Transverse colon (tissue), 4 donors: ENCODE measurements around the gene SNX15. TPM values are rescaled to one million over a fixed set of nuclear protein-coding genes. Genes with fewer than 3 reads are reported as not detected.

Experiments used
- DNase-seq: peaks from one replicate; pipeline ENCODE4 v3.0.0-alpha.2; 2019
- H3K27ac ChIP-seq, 4 donors: fragments of 200-600 bp; sonication (generic); 2 replicates each; pipeline ENCODE4 v1.5.1; 2016 to 2018; ENCODE audit warnings: inconsistent platforms in 4 of 4
- H3K27me3 ChIP-seq: fragments of 200-600 bp; sonication (generic); 2 replicates; pipeline ENCODE4 v1.5.1; 2017; ENCODE audit warnings: inconsistent platforms
- H3K36me3 ChIP-seq, 4 donors: fragments of 200-600 bp; sonication (generic); 2 replicates each; pipeline ENCODE4 v1.5.1; 2017 to 2019; ENCODE audit warnings: inconsistent platforms in 4 of 4
- H3K4me1 ChIP-seq, 4 donors: fragments of 200-600 bp; sonication (generic); 2 replicates each; pipeline ENCODE4 v1.5.1; 2017 to 2020; ENCODE audit warnings: inconsistent platforms in 4 of 4
- H3K4me3 ChIP-seq, 4 donors: fragments of 200-600 bp; sonication (generic); 1 replicate in 1 of 4; 2 replicates in 3 of 4; pipeline versions ENCODE4 v1.5.1 to v1.6.1; 2017 to 2019; ENCODE audit warnings: inconsistent platforms in 4 of 4
- H3K9me3 ChIP-seq, 2 donors: fragments of 200-600 bp; sonication (generic); 2 replicates each; pipeline ENCODE4 v1.5.1; 2017 to 2019; ENCODE audit warnings: inconsistent platforms in 2 of 2
- EP300 ChIP-seq: sonication (generic); formaldehyde crosslinking; IDR thresholded peaks from one replicate; pipeline ENCODE4 v1.6.1; 2017; ENCODE audit warnings: antibody characterized with exemption, low read depth
- POLR2A ChIP-seq: fragments of 450-650 bp; IDR thresholded peaks from one replicate; pipeline ENCODE4 v1.6.1; 2016; ENCODE audit warnings: antibody characterized with exemption, mild to moderate bottlenecking, moderate library complexity
- POLR2AphosphoS5 ChIP-seq, 3 donors: sonication (generic); formaldehyde crosslinking; IDR thresholded peaks; one replicate each; pipeline ENCODE4 v1.6.1; 2016; ENCODE audit warnings: antibody characterized with exemption in 3 of 3
- WGBS, 2 donors: methylation state at CpG; one replicate each; pipeline ENCODE4 v1.1.5; 2018; ENCODE audit warnings: low coverage in 1 of 2; 5-methylcytosine and 5-hydroxymethylcytosine counted together
- in situ Hi-C, 4 donors: fragments of 200-750 bp; cut with MboI; loops; one replicate each; pipeline versions ENCODE4 v1.15.0 to v1.15.1; 2017; ENCODE audit warnings: low sequenced_read_pairs in 3 of 4, low pct_ligation_motif_present in 1 of 4, low pct_unique_long_range_greater_than_20kb in 1 of 4
- intact Hi-C: fragments of 100-400 bp; cut with DNase I; formaldehyde crosslinking; loops from one replicate; pipeline ENCODE4 v1.15.1; 2023; ENCODE audit warnings: low total_unique reads
- total RNA-seq, 4 donors: library from RNA; depleted of rRNA; stranded (reverse); fragments of >200 nt; gene quantifications; one replicate each; pipeline ENCODE4 v1.1.0, GENCODE V29; 2016
- TF ChIP-seq, protein P1 (sequence below), 5 experiments: fragments of 200-600 bp in 3 of 5; fragments of 450-650 bp in 2 of 5; sonication (generic) in 3 of 5; IDR thresholded peaks; 1 replicate in 2 of 5; 2 replicates in 3 of 5; pipeline ENCODE4 v1.5.1; 2016 to 2017; ENCODE audit warnings: antibody characterized with exemption in 5 of 5, inconsistent platforms in 3 of 5, mild to moderate bottlenecking in 2 of 5, moderate library complexity in 1 of 5

The SNX15 gene
- total RNA-seq, 4 donors from 2014 or later: 1.9 to 53.3 (median 35.9) TPM

DNA sequence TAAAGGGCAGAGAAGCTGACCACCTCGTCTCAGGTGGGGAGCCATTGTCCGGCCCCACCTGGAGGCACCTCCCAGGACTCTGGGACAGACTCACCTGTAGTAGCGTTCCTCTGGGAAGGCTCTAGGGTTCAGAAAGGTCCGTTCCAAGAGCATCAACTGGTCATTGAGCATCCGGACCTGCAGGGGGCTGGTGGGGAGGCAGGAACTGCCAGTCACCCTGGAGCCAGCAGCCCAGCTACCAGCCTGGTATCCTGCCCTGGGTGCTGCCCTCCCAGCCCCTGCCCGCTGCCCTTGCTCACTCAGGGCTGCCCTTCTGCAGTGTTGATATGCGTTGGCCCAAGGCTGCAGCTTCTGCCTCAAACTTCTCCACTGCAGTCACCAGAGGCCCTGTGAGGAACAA lies 18.5 kb downstream of the SNX15 start:
- WGBS, 2 donors: 92% methylated on average over 6 of the region's 7 CpGs; no CpG with 5 or more reads in 1 of the 2 donors
- H3K4me1 ChIP-seq: peaks cover 5 to 38% (median 21%) of the 10 kb centered on the region in 4 donors
- in situ Hi-C loops: no loop called here

DNA sequence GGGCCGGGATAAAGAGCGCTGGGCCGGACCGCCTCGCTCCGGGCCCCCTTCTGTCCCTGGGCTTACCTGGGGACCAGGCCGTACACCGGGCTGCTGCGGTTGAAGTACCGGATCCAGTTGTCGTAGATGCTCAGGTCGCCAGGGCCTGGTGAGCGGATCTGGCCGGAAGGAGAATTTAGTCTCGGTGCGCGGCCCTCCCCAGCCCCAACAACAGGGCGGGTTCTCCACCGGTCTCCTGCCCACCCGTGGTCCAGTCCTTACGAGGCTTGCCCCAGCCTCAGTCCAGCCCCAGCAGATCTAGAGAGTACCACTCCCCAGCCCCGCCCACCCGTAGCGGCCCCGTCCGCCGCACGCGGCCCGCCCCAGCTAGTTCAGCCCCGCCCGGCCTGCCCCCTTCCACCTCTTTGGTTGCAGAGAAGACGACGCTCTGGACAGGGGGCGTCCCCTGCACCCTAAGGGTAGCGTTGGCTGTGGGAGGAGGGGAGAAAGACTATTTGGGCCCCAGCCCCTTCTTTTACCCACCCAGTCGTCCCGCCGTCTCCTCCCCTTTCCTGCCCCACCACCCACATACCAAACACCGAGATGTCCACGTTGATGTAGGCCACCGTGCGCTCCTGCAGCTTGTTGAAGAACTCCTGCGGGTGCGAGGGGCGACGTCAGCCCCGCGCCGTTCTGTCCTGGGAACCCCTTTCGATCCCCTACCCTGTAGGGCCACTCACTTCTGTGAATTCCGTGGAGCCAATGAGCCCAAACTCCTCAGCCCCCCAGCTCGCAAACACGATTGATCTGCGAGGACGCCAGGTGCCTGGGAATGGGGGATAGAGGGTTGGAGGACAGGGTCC lies 20.6 kb downstream of the SNX15 start:
- intact Hi-C loops: no loop called here
- TF ChIP-seq POLR2A (no peak), EP300 (no peak), POLR2AphosphoS5 (IDR thresholded peaks at IDR 0.05) (no peak)
- TF ChIP-seq, protein P1, sequence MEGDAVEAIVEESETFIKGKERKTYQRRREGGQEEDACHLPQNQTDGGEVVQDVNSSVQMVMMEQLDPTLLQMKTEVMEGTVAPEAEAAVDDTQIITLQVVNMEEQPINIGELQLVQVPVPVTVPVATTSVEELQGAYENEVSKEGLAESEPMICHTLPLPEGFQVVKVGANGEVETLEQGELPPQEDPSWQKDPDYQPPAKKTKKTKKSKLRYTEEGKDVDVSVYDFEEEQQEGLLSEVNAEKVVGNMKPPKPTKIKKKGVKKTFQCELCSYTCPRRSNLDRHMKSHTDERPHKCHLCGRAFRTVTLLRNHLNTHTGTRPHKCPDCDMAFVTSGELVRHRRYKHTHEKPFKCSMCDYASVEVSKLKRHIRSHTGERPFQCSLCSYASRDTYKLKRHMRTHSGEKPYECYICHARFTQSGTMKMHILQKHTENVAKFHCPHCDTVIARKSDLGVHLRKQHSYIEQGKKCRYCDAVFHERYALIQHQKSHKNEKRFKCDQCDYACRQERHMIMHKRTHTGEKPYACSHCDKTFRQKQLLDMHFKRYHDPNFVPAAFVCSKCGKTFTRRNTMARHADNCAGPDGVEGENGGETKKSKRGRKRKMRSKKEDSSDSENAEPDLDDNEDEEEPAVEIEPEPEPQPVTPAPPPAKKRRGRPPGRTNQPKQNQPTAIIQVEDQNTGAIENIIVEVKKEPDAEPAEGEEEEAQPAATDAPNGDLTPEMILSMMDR (IDR thresholded peaks at IDR 0.05): no peak
- Histone ChIP-seq H3K27ac (peak overlapping the region; percentile 20 to 39 (median 34)), H3K27me3 (no peaks in the 10 kb centered on the region), H3K4me1 (peaks cover 0 to 26% (median 10%) of the 10 kb centered on the region in 4 donors), H3K4me3 (peak overlapping the region; percentile 16 to 52 (median 30)), H3K9me3 (no peaks in the 10 kb centered on the region), H3K36me3 (no peaks in the 10 kb centered on the region)
- WGBS, 2 donors: 36 to 60% methylated on average over 2 to 52 of the region's 56 CpGs
- no peak for DNase-seq
- in situ Hi-C loops: no loop called here

More for the DNA sequence above, 18.5 kb downstream of the SNX15 start:
- H3K27me3 ChIP-seq: no peaks in the 10 kb centered on the region
- TF ChIP-seq, protein P1 (IDR thresholded peaks at IDR 0.05): no peak
- TF ChIP-seq EP300: no peak
- no peak for TF ChIP-seq POLR2A
- no peaks in the 10 kb centered on the region for H3K36me3 ChIP-seq
- H3K9me3 ChIP-seq: no peaks in the 10 kb centered on the region
- no peak overlapping the region for H3K4me3 ChIP-seq
- DNase-seq: no peak
- no peak overlapping the region for H3K27ac ChIP-seq
- intact Hi-C loops: no loop called here

DNA sequence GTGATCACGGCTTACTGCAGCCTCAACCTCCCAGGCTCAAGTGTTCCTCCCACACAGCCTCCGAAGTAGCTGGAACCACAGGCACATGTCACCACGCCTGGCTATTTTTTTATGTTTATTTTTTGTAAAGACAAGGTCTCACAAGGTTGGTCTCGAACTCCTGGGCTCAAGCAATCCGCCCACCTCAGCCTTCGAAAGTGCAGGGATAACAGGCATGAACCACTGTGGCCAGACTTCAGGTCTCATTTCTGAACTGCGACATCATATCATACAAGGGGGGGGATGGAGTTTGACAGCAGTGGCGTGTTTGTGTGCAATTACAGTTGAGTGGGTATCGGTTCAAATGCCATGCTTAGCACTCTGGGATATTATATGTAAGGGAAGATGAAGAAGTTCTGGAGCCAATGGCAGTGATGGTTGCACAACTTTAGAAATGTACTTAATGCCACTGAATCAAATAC lies 24.2 kb downstream of the SNX15 start:
- H3K36me3 ChIP-seq: no peaks in the 10 kb centered on the region
- 52 to 76% methylated on average over 2 to 9 of the region's 9 CpGs for WGBS, 2 donors

More for the DNA sequence above, 24.2 kb downstream of the SNX15 start:
- peaks cover 0 to 13% (median 6%) of the 10 kb centered on the region in 4 donors for H3K4me1 ChIP-seq
- H3K4me3 ChIP-seq: no peak overlapping the region
- H3K27me3 ChIP-seq: no peaks in the 10 kb centered on the region
- intact Hi-C loops (no loop called here), in situ Hi-C loops (no loop called here)
- no peaks in the 10 kb centered on the region for H3K9me3 ChIP-seq
- no peak overlapping the region for H3K27ac ChIP-seq
- TF ChIP-seq EP300 (no peak), POLR2AphosphoS5 (IDR thresholded peaks at IDR 0.05) (no peak), POLR2A (no peak)
- TF ChIP-seq, protein P1 (IDR thresholded peaks at IDR 0.05): no peak
- no peak for DNase-seq
